Measurements from ENCODE around the gene DGKB.

The DGKB gene

DNA sequence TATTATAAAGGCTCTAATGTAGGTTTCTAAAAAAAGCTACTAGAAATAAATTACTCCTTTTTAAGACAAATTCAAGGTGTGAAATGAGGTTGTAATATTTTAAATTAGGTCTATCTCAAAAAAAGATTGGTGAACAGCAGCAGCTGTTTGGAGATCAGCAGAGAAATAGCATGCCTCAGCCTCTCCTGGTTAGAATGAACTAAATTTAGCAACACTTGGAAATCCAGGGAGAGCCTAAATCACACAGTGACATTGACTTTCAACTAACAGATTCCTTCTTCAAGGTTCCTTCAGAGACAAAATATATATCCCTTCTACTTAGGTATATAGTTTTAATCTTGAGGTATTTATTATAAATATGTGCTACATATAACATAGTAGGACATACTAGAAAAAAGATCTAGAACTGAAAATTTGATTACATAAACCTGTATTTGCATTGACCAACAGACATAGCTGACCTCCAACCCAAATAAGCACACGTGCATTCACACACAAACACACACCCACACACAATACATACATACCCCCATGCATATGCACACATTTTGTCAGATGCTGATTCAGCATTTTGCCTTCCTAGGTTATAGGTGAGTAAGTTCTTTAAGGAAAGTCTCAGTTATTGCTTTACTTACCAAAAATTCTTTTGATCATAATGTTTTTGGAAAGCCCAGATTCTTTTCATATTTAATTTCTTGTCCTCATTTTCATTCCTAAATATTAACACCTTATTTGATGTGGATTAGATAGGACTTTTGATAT is 47.3 kb downstream of the DGKB start:
- H3K27ac ChIP-seq (replicated peaks): no peak overlapping the region
- H3K27me3 ChIP-seq (ENCODE audit: insufficient read depth, poor library complexity, severe bottlenecking): no peaks in the 10 kb centered on the region
- no peak overlapping the region for H3K4me3 ChIP-seq (replicated peaks; ENCODE audit: insufficient read depth, low read length)
- no peak for DNase-seq (ENCODE audit: low read depth in 1 of 2, low spot score in 1 of 2)
- TF ChIP-seq POLR2AphosphoS5 (IDR thresholded peaks at IDR 0.05; ENCODE audit: low read depth): no peak
- TF ChIP-seq GABPA (IDR thresholded peaks at IDR 0.05; ENCODE audit: low read depth): no peak
- TF ChIP-seq, protein P1, sequence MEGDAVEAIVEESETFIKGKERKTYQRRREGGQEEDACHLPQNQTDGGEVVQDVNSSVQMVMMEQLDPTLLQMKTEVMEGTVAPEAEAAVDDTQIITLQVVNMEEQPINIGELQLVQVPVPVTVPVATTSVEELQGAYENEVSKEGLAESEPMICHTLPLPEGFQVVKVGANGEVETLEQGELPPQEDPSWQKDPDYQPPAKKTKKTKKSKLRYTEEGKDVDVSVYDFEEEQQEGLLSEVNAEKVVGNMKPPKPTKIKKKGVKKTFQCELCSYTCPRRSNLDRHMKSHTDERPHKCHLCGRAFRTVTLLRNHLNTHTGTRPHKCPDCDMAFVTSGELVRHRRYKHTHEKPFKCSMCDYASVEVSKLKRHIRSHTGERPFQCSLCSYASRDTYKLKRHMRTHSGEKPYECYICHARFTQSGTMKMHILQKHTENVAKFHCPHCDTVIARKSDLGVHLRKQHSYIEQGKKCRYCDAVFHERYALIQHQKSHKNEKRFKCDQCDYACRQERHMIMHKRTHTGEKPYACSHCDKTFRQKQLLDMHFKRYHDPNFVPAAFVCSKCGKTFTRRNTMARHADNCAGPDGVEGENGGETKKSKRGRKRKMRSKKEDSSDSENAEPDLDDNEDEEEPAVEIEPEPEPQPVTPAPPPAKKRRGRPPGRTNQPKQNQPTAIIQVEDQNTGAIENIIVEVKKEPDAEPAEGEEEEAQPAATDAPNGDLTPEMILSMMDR (IDR thresholded peaks at IDR 0.05; ENCODE audit: insufficient read depth, low read length): no peak
- TF ChIP-seq REST (IDR thresholded peaks at IDR 0.05; ENCODE audit: insufficient replicate concordance, low read depth): no peak

GRCh38 chr7:14854471-14854870 is 48.1 kb downstream of the DGKB start:
- no peaks in the 10 kb centered on the region for H3K27me3 ChIP-seq (ENCODE audit: insufficient read depth, poor library complexity, severe bottlenecking)
- TF ChIP-seq GABPA (IDR thresholded peaks at IDR 0.05; ENCODE audit: low read depth) (no peak), REST (IDR thresholded peaks at IDR 0.05; ENCODE audit: insufficient replicate concordance, low read depth) (no peak), SPI1 (IDR thresholded peaks at IDR 0.05; ENCODE audit: borderline replicate concordance, low read depth) (no peak), POLR2AphosphoS5 (IDR thresholded peaks at IDR 0.05; ENCODE audit: low read depth) (no peak)
- TF ChIP-seq, protein P1 (IDR thresholded peaks at IDR 0.05; ENCODE audit: insufficient read depth, low read length): no peak
- H3K4me3 ChIP-seq (replicated peaks; ENCODE audit: insufficient read depth, low read length): no peak overlapping the region
- H3K27ac ChIP-seq (replicated peaks): no peak overlapping the region
- DNase-seq (ENCODE audit: low read depth in 1 of 2, low spot score in 1 of 2): no peak

DNA sequence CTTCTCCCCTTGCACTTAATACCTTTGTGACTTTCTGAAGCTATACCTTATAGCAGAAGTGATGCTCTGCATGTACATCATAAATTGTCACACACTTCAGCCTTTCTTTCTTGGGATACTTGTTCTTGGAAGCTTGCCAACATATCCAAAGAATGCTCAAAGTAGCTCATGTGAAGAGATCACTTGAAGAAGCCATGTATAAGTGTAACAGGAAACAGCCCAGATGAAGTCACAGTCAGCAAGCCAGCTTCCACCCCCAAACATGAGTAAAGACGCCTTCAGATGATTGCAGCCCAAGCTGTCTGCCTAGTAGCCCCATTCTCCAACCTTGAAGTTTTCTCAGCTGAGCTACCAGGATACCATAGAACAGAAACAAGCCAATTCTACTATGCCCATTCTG is 50.9 kb downstream of the DGKB start:
- TF ChIP-seq GABPA (IDR thresholded peaks at IDR 0.05; ENCODE audit: low read depth) (no peak), REST (IDR thresholded peaks at IDR 0.05; ENCODE audit: insufficient replicate concordance, low read depth) (no peak), POLR2AphosphoS5 (IDR thresholded peaks at IDR 0.05; ENCODE audit: low read depth) (no peak)
- TF ChIP-seq, protein P1 (IDR thresholded peaks at IDR 0.05; ENCODE audit: insufficient read depth, low read length): no peak
- no peak for DNase-seq (ENCODE audit: low read depth in 1 of 2, low spot score in 1 of 2)
- Histone ChIP-seq H3K27me3 (ENCODE audit: insufficient read depth, poor library complexity, severe bottlenecking) (no peaks in the 10 kb centered on the region), H3K4me3 (replicated peaks; ENCODE audit: insufficient read depth, low read length) (no peak overlapping the region), H3K27ac (replicated peaks) (no peak overlapping the region)
